Ishikawa (cell line): Measurements from ENCODE around the gene ZCCHC14.

Experiments
- CEBPB ChIP-seq: IDR thresholded peaks from 2 replicates; pipeline ENCODE4 v1.6.1; 2012
- CREB1 ChIP-seq: IDR thresholded peaks from 2 replicates; pipeline ENCODE4 v1.6.1; 2012; ENCODE audit warnings: low read depth
- EGR1 ChIP-seq: IDR thresholded peaks from 2 replicates; pipeline ENCODE4 v1.6.1; 2012
- EP300 ChIP-seq: IDR thresholded peaks from 2 replicates; pipeline ENCODE4 v1.6.1; 2012; ENCODE audit warnings: borderline replicate concordance
- FOXM1 ChIP-seq: IDR thresholded peaks from 2 replicates; pipeline ENCODE4 v1.6.1; 2012; ENCODE audit warnings: low read depth, borderline replicate concordance
- MAX ChIP-seq: IDR thresholded peaks from 2 replicates; pipeline ENCODE4 v1.6.1; 2012
- NFIC ChIP-seq: IDR thresholded peaks from 2 replicates; pipeline ENCODE4 v1.6.1; 2012
- RAD21 ChIP-seq: IDR thresholded peaks from 2 replicates; pipeline ENCODE4 v1.6.1; 2012; ENCODE audit warnings: low read depth
- REST ChIP-seq: IDR thresholded peaks from 2 replicates; pipeline ENCODE4 v1.6.1; 2012; ENCODE audit warnings: low read depth, mild to moderate bottlenecking
- TAF1 ChIP-seq: IDR thresholded peaks from 2 replicates; pipeline ENCODE4 v1.6.1; 2012; ENCODE audit warnings: low read depth, mild to moderate bottlenecking
- TCF12 ChIP-seq: IDR thresholded peaks from 2 replicates; pipeline ENCODE4 v1.6.1; 2012; ENCODE audit warnings: low read depth
- TEAD4 ChIP-seq: IDR thresholded peaks from 2 replicates; pipeline ENCODE4 v1.6.1; 2012
- USF1 ChIP-seq: IDR thresholded peaks from 2 replicates; pipeline ENCODE4 v1.6.1; 2012
- YY1 ChIP-seq: IDR thresholded peaks from 2 replicates; pipeline ENCODE4 v1.6.1; 2012; ENCODE audit warnings: low read depth
- ZBTB7A ChIP-seq: IDR thresholded peaks from 2 replicates; pipeline ENCODE4 v1.6.1; 2012; ENCODE audit warnings: low read depth

ZCCHC14 gene

GRCh38 chr16:87372305-87372704 is 120.5 kb downstream of the ZCCHC14 start:
- no peak for TF ChIP-seq RAD21
- TF ChIP-seq TEAD4 = no peak
- TF ChIP-seq TAF1 = no peak
- TF ChIP-seq CEBPB = no peak
- no peak for TF ChIP-seq CREB1
- no peak for TF ChIP-seq USF1
- no peak for TF ChIP-seq EP300
- no peak for TF ChIP-seq TCF12
- no peak for TF ChIP-seq EGR1
- no peak for TF ChIP-seq REST
- TF ChIP-seq FOXM1 = no peak

GRCh38 chr16:87371261-87371866 is 121.5 kb downstream of the ZCCHC14 start:
- TF ChIP-seq RAD21 (no peak), CREB1 (no peak), ZBTB7A (no peak), NFIC (no peak), YY1 (no peak)

- TF ChIP-seq ZBTB7A (no peak), USF1 (no peak), RAD21 (no peak), TAF1 (no peak), TCF12 (no peak), CEBPB (no peak), YY1 (no peak), FOXM1 (no peak), TEAD4 (no peak), MAX (no peak), REST (no peak)
Observed at GRCh38 chr16:87369796-87370719, 122.8 kb downstream of the ZCCHC14 start.

GRCh38 chr16:87369117-87369765 is 123.6 kb downstream of the ZCCHC14 start:
- TF ChIP-seq EP300 (no peak), YY1 (no peak), TEAD4 (no peak), TCF12 (no peak), CREB1 (no peak), ZBTB7A (no peak), CEBPB (no peak), MAX (no peak), REST (no peak), USF1 (no peak), EGR1 (no peak), FOXM1 (no peak), RAD21 (no peak), TAF1 (no peak), NFIC (no peak)
